GM21515 (cell line): ENCODE results near the gene ATP5IF1.

Experiments
- ATAC-seq: cut with Tn5 transposase; IDR thresholded peaks from one replicate; pipeline ENCODE4 v1.9.1; 2021; ENCODE audit not compliant: unreplicated experiment

Gene ATP5IF1

DNA sequence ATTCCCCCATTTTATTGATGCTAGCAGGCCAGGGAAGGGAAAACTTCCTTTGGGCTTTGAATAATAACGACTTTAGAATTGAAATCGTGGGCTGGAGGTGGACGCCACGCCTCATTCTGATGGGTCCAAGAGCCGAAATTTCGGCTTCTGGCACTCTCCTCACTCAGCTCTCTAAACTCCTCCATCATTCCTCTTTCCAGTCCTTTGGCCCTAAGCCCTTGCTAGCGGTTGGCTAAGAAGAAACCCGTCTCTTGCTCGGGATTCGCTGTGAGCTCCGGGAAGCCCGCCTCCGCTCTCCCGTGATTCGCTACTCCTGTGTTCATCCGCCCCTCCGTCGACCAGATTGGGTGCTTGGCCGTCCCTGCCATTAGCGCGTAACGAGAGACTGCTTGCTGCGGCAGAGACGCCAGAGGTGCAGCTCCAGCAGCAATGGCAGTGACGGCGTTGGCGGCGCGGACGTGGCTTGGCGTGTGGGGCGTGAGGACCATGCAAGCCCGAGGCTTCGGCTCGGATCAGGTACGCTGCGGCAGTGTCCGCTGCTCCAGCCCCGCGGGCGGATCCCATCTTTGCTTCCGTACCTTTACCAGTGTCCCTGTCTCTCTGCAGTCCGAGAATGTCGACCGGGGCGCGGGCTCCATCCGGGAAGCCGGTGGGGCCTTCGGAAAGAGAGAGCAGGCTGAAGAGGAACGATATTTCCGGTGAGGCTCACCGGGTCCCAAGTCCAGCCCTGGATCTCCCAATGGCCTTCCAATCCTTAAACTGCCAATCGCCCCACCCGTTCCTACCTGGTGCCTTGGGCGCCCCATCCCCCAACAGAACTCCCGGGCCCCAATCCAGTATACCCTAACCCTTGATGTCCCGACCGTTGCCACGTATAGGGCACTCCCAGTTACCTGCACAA, at the start of gene ATP5IF1:
ATP5IF1 (plus strand) TSS at position 370 of the 901 bp plus-strand sequence; CDS start at position 430, 60 bp downstream.
- ATAC-seq = peak; percentile 85

DNA sequence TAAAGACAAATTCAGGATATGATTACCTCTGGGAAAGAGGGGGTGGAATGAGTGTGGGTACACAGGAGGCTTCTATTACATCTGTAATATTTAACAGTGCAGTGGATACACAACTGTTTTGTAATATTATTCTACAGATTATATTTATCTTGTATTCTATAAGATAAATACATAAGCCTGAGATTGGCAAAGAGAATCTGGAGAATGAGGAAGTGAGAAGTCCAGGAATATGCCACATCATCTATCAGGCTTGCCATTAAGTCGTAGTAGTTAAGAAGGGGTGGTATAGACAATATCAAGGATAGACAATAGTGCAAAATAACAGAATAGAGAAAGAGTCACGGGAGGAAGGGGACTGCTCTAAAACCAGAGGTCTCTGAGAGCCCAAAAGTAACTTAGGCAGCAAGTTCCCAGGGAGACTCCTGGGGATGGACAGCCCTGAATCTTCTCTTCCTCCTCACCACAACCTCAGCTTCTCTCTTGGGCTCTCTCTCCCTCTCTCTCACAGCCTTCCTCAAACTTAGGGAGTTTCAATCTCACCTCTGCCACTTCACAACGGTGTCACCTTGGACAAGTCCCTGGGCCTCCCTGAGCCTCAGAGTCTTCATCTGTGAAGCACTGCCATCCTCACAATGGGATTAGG, 45.5 kb upstream of the ATP5IF1 start:
- no peak for ATAC-seq

DNA sequence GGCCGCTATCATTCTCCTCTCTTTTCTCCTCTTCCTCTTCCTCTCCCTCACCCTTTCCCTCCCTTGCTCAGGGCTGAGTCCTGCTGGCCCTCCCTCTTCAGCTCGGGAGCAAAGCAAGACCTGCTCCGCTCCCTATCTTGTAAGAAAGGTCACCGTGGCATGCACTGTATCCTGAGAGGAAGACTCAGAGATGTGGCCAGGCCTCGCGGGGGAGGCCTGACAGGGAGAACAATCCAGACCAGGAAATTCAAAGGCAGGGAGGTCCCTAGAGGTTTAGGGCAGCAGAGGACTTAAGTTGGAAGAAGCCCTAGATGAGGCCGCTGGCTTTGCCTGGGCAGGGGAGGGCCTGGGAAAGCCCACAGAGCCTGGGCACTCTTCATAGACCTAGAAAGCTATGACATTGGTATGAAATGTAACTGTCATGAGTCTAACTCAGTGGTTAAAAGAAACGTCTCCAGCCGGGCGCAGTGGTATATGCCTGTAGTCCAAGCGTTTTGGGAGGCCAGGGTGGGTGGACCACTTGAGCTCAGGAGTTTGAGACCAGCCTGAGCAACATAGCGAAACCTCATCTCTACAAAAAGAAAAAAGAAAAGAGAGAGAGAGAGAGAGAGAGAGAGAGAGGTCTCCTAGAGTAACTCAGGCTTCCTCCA, 44.8 kb upstream of the ATP5IF1 start:
- ATAC-seq = no peak

DNA sequence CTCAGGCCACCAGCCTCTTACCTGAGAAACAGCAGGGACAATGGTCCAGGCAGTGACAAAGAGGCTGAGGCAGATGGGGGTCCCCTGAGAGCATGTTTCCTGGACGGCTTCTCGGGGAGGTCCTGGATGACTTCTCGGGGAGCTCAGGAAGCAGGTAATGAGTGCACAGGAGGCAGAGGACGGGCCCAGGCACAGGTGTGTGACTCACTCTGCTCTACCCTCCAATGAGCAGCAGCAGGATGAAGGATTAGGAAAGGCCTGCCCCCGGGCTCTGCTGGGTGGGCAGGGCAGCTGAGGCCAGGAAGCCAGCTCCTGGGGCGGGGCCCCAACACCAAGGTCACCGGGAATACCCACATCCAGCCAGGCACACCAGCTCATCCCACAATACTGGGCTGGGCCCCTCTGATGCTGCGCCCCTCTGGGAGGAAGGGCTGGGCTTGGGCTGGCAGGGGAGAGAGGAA, 42.2 kb upstream of the ATP5IF1 start:
- no peak for ATAC-seq

DNA sequence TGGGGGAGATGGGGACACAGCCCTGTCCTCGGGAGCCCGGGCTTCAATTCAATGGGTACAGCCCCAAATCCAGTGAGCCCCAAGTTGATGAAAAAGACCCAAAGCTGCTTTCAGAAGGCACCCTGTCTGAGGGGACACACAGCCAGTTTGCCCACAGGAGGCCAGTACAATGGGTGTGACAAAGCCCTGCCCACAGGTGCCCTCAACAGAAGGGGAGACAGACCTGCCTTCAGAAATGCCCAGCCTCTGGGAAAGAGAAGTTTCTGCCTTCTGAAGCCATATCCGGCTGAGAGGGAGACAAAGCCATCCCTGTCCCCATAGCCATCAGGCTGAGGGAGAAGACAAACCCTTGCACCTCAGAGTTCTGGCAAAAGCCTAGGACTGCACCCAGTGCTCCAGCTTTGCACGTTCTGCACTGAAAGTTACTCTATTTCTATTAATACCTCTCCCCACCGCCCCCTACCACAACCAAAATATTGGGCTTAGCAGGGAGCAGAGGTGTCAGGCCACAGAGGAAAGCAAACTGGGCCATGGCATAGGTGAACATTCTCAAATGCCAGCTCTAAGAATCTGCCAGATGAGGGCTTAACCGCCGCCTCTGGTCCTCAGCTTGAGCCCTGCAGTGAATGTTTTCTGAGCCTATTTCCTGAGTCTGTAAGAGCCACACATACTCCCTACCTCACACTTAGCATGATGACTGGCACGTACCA, 41.4 kb upstream of the ATP5IF1 start:
- ATAC-seq = no peak

DNA sequence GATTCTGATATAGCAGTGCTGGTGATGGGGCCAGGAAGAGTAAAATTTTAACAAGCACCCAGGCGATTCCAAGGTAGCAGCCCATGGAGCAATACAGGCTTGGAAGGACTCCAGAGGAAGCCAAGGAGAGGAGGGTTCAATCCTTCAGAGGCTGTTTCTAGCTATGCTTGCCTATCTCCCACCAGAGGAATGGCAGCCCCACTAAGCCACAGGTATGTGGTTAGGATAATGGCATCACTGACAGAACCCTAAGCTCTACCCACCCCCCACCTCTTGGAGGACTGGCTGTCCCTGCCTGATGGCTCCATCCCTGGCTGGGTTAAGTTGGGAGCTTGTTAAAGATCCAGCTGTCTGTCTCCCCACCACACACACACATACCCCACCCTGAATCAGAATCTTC, 40.1 kb upstream of the ATP5IF1 start:
- ATAC-seq = no peak

DNA sequence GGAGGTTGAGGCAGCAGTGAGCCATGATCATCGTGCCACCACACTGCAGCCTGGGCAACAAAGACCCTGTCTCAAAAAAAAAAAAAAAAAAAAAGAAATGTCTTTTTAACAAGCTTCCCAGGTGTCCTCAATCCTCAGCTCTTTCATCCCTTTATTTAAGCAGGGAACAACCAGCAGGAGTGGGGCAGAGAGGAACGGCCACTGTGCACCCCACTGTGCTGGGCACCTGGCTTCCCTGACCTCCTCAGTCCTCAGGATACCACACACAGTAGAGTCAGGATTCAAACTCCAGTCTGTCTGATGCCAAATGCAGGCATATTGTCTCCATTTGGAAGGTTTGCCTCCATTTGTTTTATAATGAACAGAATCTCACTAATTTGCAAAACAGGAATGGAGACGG, 39.6 kb upstream of the ATP5IF1 start:
- no peak for ATAC-seq

DNA sequence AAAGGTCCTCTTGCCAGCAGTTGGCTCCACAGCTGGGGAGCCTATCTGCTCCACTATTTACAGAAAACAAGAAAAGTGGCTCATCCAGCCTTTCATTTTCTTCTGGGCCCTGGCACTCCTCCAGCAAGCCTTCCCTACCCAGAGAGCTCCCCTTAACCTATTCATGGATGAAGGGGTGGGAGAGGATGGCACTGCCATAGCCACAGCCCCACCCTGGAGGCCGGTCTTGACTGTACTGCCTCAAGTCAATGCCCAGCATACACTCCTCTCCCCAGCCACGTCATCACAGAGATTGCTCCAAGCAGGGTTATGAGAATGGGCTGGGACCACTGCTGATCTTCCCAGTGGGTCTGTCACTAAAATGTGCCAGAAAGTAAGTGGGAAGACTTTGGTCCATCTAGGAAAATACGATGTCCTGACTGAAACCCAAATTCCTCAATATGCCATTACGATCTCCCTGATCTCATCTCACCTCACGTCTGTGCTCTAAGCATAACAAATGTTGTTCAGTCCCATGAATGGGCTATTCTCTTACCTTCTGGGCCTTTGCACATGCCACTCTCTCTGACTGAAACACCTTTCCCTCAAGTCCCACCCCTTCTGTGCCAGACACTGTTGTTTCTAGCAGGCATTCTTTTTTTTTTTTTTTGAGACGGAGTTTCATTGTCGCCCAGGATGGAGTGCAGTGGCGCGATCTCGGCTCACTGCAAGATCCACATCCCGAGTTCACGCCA, 38.1 kb upstream of the ATP5IF1 start:
- no peak for ATAC-seq

DNA sequence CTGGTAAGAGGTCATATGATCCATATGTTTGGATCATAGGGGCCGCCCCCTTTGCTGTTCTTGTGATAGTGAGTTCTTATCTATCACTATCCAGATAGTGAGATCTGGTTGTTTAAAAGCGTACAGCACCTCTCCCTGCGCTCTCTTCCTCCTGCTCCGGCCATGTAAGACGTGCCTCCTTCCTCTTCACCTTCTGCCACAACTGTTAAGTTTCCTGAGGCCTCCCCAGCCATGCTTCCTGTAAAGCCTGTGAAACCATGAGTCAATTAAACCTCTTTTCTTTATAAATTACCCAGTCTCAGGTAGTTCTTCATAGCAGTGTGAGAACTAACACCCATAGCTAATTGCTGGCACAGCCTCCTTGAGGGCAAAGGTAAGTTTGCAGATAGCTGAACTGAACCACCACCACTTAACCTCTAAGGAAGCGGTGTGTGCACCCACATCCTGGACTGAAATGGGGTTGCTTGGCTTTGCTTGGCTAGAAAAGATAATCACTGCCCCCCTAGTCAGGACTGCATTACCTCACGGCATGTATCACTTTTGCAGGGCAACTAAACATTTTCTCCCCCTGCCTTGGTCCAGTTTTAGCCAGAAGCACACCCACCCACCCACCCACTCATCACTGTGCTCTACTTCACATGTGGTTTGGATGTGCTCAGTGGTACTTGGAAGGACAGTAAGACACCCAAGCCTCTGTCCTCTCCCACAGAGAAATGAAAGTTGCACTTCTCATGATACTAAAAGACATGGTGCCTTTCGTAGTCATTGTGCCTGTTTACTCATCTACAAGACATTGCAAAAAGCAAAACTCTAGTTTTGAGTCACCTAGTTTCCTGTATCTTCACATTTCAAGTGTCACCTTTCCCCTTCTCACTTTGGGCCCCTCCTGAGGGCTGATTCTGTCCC, 36.3 kb upstream of the ATP5IF1 start:
- ATAC-seq = peak; percentile 79

DNA sequence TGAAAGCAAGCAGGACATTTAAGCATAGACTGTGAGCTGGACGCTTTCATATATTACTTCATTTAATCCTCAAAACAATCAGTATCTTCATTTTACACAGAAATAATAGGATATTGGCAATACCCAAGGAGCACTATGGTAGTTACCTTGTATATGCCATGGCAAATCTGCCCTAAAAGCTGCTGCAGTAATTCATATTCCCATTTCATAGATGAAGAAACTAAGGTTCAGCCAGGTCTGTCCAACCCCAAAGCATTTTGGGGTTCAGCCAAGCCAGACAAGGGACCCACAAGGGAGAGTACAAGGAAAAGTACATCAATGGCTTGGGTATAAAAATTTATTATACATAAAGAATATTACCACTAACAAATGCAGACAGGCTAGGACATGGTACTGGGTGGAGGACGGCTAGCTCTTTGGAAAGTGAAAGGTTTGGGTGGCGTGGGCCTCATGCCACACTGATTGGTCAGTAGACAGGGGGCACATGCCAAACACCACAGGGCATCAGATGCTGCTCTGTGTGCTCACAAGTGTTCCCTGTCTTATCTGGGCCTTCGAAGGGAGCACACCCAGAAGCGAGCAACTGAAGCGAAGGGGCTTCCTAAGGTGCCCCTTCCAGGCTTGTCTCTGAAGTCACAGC, 35.6 kb upstream of the ATP5IF1 start:
- no peak for ATAC-seq

DNA sequence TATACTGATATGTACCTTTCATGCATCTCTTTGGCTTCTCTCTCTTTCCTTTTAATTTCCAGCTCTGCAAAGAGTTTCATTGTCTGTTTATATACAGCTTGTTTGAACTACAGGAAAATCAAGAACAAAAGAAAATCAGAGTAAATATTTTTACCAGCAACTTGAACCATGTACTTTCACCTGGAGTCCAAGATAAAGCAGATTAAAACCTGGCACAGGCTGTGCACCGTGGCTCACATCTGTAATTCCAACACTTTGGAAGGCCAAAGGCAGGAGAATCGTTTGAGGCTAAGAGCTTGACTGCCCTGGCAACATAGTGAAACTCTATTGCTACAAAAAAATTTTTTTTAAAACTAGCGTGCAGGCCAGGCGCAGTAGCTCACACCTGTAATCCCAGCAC, 30.7 kb upstream of the ATP5IF1 start:
- ATAC-seq = no peak

DNA sequence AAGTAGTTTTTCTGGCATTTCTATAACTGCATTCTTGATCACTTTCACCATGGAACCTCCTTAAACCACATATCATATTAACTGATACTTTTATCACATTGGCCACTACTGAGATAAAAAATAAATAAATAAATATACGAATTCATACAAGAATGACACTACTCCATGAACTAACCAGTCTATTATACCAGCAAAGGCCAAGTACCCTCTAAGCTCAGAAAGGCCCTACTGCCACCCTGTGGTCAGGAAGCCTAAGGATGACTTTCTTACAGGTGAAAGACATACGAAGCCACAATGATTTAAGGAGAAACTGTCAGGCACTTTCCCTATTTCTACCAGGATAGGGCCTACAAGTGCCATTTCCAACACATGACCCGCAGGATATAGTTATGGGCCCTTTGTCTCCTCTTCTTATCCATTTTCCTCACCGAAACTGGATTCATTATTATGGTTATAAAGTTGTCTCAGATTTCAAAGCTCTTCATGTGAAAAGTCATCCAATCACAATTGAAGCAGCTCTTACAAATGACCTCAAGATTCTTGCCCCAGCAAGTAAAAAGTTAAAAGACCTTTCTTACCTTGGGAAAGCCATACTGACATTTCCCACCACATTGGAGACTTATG, 27.0 kb upstream of the ATP5IF1 start:
- no peak for ATAC-seq

DNA sequence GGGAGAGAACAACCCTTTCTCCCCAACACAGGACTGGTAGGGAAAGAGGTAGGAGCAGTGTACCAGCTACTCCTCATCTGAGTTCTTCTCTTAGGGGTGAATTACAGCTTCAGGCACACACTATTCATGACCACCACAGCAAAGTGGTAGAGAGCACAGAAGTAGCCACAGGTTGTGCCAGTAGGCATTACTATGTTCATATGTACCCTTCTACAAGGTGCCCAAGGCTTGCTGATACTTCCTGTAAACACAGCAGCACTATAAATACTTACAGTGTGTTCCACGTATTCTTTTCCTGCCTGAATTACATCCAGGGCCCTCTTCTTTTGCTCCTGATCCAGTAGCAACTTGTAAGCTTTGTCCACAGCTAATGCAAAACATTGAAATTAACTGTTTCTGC, 26.2 kb upstream of the ATP5IF1 start:
- no peak for ATAC-seq

DNA sequence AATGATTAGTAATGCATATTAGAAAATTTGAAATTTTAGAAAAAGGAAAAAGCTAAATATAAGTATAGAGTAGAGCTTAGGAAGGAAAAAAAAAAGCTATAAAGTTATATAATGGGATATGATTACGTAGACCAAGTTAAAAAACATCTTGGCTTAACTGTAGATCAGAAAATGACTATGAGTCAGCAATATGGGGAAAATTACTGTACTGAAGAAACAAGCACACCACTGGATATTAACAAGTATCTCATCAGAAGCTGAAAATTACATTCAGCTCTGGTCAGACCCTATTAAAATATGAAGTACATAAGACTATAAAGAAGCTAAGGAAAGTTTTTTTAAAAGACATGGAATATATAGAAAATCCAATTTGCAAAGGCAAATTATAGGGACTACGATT, 22.6 kb upstream of the ATP5IF1 start:
- no peak for ATAC-seq

DNA sequence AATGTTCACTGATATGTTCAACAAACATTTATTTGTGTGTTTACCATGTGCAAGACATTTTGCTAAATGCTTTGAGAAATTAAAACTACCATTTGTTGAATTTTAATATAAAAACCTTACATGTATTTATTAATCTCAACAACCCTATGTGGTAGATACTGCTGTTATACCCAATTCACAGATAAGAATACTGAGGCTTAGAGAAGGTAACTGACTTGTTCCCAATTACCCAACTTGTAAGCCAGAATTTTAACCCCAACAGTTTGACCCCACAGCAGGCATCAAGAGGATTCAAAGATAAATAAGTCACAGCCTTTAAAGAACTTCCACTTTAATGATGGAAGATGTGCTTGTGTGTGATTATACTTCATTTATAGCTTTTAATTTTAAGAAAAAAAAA, 6.8 kb upstream of the ATP5IF1 start:
- ATAC-seq = no peak

DNA sequence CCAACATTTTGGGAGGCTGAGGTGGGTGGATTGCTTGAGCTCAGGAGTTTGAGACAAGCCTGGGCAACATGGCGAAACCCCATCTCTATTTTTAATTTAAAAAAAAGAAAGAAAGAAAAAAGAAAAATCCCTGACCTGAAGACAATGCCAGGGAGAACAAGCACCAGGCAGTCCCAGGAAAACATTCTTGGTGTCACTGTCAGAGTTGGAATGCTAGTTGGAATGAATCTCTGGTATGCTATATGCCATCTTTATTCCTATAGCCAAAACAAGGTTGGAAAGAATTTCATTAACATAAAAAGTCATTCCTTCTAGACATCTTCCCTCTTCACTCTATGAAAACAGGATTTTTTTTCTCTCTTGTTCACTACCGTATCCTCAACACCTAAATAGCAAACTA, 5.9 kb upstream of the ATP5IF1 start:
- ATAC-seq = no peak

DNA sequence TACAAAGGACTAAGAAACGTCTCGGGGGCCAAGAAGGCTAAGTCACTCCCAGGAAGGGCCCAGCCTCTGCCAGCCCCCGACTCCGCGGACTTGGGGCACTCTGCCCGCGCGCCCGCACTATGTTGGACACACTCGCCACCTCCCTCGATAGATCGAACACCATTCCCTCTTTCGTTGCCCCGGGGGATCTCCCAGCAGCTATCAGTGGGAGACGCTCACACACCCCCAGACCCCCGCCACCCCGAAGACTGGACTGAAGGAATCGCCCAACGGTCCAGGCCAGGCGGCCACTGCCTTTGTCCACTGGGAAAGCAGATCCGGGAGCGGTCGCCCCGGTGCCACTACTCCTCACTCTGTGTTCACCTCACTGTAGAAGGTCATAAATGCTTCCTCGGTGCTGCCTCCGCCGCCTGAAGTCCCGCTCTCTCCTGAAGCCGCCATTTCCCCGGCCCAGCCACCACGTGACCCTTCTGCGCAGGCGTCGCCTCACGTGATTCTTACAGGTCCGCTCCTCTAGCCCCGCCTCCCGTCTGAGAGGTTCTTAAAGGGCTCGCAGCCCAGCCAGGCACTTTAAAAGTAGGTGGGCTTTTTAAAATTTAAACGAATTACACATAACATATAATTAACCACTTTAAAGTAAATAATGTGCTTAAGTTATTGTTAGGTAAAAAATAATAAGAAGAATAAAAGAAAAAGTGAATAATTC, 3.2 kb upstream of the ATP5IF1 start, which contains the start of gene DNAJC8:
DNAJC8 (minus strand) TSS at position 472 of the 706 bp plus-strand sequence; CDS start at position 441, 31 bp downstream.
- ATAC-seq = peak; percentile 56

DNA sequence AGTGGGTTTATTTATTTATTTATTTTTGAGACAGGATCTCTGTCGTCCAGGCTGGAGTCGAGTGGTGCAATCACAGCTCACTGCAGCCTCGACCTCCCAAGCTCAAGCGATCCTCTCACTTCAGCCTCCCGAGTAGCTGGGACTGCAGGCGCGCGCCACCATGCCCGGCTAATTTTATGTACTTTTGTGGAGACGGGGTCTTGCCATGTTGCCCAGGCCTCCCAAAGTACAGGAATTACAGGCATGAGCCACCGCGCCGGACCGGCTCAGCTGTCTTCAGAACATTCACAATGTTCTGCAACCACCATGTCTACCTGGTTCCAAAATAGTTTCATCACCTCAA, 2.7 kb upstream of the ATP5IF1 start:
- ATAC-seq = no peak
